ENCODE results near the gene THOC5. TPM values are rescaled to one million over a fixed set of nuclear protein-coding genes. Genes with fewer than 3 reads are reported as not detected.

The THOC5 gene
- total RNA-seq, 1 donor from 2014 or later: 80.3 TPM

DNA sequence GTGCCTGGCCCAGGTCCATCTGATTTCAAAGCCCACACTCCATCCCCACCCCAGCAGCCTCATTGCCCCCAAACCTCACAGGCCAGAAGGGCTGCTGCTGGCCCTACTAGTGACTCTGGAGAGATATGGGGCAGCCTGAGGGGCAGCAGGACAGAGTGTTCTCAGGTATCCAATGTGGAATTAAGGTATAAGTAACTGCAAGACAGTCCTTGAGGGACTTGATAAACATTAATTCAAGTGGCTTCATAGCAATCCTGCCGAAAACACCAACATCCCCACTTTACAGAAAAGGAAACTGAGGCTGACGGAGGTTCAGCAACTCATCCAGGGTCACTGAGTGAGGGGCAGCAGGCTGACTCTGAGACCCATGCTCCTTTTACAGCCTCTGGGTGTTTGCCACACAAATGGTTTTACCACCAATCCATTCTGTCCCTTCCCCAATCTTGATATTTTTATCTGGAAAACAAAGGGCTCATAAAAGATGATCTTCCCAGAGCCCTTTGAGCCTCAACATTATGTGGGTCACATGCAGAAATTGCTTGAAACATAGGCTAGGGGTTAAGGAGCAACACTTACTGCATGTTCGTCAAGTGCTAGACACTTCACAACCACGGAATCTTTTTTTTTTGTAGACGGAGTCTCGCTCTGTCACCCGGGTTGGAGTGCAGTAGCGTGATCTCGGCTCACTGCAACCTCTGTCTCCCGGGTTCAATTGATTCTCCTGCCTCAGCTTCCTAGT, 25.1 kb upstream of the THOC5 start:
- no peak overlapping the region for H3K27ac Mint-ChIP-seq
- DNase-seq (ENCODE audit: low spot score, unreplicated experiment): no peak
- H3K4me3 Mint-ChIP-seq (ENCODE audit: low read depth): peak overlapping the region; percentile 17
- TF ChIP-seq, protein P1, sequence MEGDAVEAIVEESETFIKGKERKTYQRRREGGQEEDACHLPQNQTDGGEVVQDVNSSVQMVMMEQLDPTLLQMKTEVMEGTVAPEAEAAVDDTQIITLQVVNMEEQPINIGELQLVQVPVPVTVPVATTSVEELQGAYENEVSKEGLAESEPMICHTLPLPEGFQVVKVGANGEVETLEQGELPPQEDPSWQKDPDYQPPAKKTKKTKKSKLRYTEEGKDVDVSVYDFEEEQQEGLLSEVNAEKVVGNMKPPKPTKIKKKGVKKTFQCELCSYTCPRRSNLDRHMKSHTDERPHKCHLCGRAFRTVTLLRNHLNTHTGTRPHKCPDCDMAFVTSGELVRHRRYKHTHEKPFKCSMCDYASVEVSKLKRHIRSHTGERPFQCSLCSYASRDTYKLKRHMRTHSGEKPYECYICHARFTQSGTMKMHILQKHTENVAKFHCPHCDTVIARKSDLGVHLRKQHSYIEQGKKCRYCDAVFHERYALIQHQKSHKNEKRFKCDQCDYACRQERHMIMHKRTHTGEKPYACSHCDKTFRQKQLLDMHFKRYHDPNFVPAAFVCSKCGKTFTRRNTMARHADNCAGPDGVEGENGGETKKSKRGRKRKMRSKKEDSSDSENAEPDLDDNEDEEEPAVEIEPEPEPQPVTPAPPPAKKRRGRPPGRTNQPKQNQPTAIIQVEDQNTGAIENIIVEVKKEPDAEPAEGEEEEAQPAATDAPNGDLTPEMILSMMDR (IDR thresholded peaks at IDR 0.05; ENCODE audit: unreplicated experiment): no peak
- H3K36me3 Mint-ChIP-seq (ENCODE audit: insufficient read depth): peaks cover 8% of the 10 kb centered on the region
- peaks cover 20% of the 10 kb centered on the region for H3K4me1 Mint-ChIP-seq (ENCODE audit: low read depth)
- no peaks in the 10 kb centered on the region for H3K9me3 Mint-ChIP-seq (ENCODE audit: low read depth)
- H3K27me3 Mint-ChIP-seq: no peaks in the 10 kb centered on the region

DNA sequence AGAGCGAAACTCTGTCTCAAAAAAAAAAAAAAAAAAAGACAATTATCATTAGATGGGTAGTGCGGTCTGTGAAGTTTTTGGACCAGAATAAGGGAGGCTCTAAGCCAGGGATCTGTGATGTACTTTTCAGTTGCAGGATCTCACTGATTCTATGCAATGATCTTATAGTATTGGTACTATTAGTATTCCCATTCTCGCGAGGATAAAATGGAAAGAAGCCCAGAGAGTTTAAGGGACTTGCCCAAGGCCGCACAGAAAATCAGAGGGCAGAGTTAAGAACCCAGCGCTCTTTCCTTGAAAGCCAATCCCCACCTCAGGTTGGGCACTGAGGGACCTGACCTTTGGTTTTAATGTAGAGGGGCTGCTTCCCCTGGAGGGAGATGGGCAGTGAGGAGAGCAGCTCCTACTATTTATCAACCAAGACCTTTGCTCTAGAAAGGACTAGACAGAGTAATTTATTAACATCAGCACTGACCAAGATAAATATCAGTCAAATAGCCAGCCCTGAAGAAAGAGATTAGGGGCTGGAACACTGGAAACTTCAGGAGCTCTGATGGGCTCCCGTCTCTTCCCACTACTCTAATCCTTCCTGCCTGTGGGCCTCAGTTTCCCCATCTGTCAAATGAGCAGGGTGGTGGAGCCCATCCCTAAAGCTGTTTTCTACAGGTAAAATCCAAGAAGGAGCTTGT, 21.3 kb upstream of the THOC5 start:
- DNase-seq (ENCODE audit: low spot score, unreplicated experiment): no peak
- H3K27ac Mint-ChIP-seq: peak overlapping the region; percentile 74
- peaks cover 20% of the 10 kb centered on the region for H3K4me1 Mint-ChIP-seq (ENCODE audit: low read depth)
- H3K9me3 Mint-ChIP-seq (ENCODE audit: low read depth): no peaks in the 10 kb centered on the region
- H3K27me3 Mint-ChIP-seq: no peaks in the 10 kb centered on the region
- H3K4me3 Mint-ChIP-seq (ENCODE audit: low read depth): no peak overlapping the region
- TF ChIP-seq, protein P1 (IDR thresholded peaks at IDR 0.05; ENCODE audit: unreplicated experiment): no peak
- peaks cover 17% of the 10 kb centered on the region for H3K36me3 Mint-ChIP-seq (ENCODE audit: insufficient read depth)

DNA sequence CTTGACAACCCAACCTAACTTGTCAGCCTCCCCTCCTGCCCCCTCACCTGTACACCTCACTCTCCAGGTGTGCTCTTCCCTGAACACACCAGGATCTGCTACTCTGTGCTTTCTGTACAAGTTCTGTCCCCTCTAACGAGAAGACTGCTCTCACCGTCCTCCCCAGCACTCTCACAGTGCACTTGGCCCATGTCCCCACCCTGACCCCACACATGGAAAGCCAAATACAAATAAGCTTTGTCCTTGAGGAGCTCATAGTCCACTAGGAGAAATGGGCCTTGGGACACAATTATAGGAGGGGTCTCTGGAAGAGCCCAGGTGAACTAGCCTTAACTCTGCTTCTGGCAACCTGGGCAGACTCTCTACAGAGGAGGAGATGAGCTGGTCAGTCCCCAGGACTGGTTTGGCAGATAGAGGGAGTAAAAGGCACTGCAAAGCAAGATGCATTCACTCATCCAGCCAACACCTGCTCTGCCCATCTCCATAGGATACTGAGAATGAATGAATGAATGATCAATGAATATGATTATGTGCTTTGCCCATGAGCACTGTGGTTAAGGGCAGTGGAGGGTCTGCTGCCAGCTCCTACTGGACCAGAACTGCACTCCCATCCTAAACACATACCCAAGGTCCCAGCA, 17.5 kb upstream of the THOC5 start:
- no peak for DNase-seq (ENCODE audit: low spot score, unreplicated experiment)
- peaks cover 19% of the 10 kb centered on the region for H3K4me1 Mint-ChIP-seq (ENCODE audit: low read depth)
- peaks cover 24% of the 10 kb centered on the region for H3K36me3 Mint-ChIP-seq (ENCODE audit: insufficient read depth)
- H3K27me3 Mint-ChIP-seq: no peaks in the 10 kb centered on the region
- H3K27ac Mint-ChIP-seq: peak overlapping the region; percentile 62
- no peak overlapping the region for H3K4me3 Mint-ChIP-seq (ENCODE audit: low read depth)
- TF ChIP-seq, protein P1 (IDR thresholded peaks at IDR 0.05; ENCODE audit: unreplicated experiment): no peak
- H3K9me3 Mint-ChIP-seq (ENCODE audit: low read depth): no peaks in the 10 kb centered on the region

DNA sequence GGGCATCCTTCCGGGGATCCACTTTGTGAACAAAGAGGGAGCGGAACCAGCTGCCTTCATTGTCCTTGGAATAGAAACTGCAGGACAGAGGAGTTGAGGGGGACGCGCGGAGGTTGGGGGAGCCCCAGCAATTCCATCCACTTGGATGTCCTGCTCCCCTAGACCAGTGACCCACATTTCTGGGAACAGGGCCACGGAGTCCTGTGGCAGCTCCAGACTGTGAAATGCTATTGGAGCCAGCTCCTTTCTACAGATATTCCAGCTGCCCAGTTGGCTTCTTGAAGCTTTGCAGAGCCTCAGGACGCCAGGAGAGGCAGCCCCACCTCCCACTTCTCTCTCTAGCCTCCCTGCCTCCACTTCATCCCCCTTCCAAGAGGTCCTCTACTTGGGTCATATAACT, 16.9 kb upstream of the THOC5 start:
- no peaks in the 10 kb centered on the region for H3K9me3 Mint-ChIP-seq (ENCODE audit: low read depth)
- H3K27ac Mint-ChIP-seq: peak overlapping the region; percentile 62
- H3K4me1 Mint-ChIP-seq (ENCODE audit: low read depth): peaks cover 19% of the 10 kb centered on the region
- H3K36me3 Mint-ChIP-seq (ENCODE audit: insufficient read depth): peaks cover 26% of the 10 kb centered on the region
- TF ChIP-seq, protein P1 (IDR thresholded peaks at IDR 0.05; ENCODE audit: unreplicated experiment): no peak
- no peak for DNase-seq (ENCODE audit: low spot score, unreplicated experiment)
- H3K27me3 Mint-ChIP-seq: no peaks in the 10 kb centered on the region
- H3K4me3 Mint-ChIP-seq (ENCODE audit: low read depth): no peak overlapping the region

DNA sequence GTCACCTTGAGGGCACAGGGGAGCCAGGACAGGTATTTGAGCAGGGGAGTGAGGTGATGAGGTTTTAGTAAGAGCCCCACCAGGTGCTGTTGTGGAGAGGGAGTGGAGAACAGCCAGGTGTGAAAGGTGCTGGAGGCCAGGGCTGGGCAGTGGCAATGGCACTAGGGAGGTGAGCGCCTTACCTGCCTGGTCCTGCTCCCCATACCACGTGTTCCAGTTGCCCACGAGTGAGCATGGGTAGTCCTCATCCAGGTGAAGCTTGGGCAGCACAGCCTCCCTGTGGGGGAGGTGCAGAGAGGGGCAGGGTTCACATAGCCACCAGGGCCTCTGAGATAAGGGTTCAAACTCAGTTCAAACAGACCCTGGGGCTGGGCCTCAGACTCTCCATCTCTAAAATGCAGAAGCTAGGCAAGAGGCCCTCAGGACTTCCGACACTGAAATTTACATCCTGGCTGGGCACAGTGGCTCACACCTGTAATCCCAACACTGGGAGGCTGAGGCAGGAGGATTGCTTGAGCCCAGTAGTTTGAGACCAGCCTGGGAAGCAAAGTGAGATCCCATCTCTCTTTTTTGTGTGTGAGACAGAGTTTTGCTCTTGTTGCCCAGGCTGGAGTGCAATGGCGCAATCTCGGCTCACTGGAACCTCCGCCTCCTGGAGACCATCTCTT, 15.6 kb upstream of the THOC5 start:
- Mint-ChIP-seq H3K27me3 (no peaks in the 10 kb centered on the region), H3K36me3 (ENCODE audit: insufficient read depth) (peaks cover 23% of the 10 kb centered on the region), H3K27ac (no peak overlapping the region), H3K4me1 (ENCODE audit: low read depth) (peaks cover 10% of the 10 kb centered on the region), H3K9me3 (ENCODE audit: low read depth) (no peaks in the 10 kb centered on the region), H3K4me3 (ENCODE audit: low read depth) (no peak overlapping the region)
- DNase-seq (ENCODE audit: low spot score, unreplicated experiment): no peak
- TF ChIP-seq, protein P1 (IDR thresholded peaks at IDR 0.05; ENCODE audit: unreplicated experiment): no peak
